PC-3 (cell line): Measurements from ENCODE around the gene SPSB4.

Experiments
- EZH2 ChIP-seq: fragments of 300-600 bp; sonication (generic); IDR thresholded peaks from one replicate; pipeline ENCODE4 v1.6.1; 2017; ENCODE audit warnings: antibody characterized with exemption, mild to moderate bottlenecking, low read length; ENCODE audit not compliant: unreplicated experiment
- EZH2phosphoT487 ChIP-seq: fragments of 300-600 bp; sonication (generic); IDR thresholded peaks from 2 replicates; pipeline ENCODE4 v1.6.1; 2018; ENCODE audit warnings: mild to moderate bottlenecking, antibody characterized with exemption, low read length, borderline replicate concordance
- TF ChIP-seq, protein P1 (sequence below): fragments of 300-600 bp; sonication (generic); conservative IDR thresholded peaks from 2 replicates; pipeline ENCODE4 v1.5.1; 2017; ENCODE audit warnings: antibody characterized with exemption, low read depth, mild to moderate bottlenecking, low read length

DNA sequence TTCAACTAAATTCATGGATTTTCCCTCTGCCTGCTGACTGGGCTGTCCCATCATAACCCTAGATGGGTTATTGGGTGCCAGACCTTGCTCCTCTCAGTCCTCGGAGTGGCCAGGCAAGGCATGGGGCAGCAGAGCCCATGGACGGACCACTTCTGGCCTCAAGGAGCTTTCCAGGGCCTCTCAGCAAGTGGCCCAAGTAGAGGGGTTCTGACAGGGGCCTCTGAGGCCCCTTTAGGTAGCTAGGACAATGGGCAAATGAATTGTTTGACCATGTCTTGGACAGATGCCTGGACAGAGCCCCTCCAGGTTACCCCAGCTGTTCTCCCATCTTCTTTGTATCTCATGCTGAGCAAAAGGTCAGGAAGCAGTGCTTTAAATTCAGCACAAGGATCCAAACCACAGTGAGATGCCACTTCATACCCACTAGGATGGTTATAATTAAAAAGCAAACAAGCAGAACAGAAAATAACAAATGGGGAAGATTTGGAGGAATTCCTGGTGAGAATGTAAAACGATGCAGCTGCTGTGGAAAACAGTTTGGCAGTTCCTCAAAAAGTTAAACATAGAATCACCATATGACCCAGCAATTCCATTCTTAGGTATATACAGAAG is 61.6 kb downstream of the SPSB4 start:
- TF ChIP-seq, protein P1, sequence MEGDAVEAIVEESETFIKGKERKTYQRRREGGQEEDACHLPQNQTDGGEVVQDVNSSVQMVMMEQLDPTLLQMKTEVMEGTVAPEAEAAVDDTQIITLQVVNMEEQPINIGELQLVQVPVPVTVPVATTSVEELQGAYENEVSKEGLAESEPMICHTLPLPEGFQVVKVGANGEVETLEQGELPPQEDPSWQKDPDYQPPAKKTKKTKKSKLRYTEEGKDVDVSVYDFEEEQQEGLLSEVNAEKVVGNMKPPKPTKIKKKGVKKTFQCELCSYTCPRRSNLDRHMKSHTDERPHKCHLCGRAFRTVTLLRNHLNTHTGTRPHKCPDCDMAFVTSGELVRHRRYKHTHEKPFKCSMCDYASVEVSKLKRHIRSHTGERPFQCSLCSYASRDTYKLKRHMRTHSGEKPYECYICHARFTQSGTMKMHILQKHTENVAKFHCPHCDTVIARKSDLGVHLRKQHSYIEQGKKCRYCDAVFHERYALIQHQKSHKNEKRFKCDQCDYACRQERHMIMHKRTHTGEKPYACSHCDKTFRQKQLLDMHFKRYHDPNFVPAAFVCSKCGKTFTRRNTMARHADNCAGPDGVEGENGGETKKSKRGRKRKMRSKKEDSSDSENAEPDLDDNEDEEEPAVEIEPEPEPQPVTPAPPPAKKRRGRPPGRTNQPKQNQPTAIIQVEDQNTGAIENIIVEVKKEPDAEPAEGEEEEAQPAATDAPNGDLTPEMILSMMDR = no peak
- TF ChIP-seq EZH2 = no peak
- TF ChIP-seq EZH2phosphoT487 = no peak
